Measurements from ENCODE around the gene MPZL2.

GRCh38 chr11:118240999-118241763 is 22.9 kb downstream of the MPZL2 start:
- TF ChIP-seq, protein P1, sequence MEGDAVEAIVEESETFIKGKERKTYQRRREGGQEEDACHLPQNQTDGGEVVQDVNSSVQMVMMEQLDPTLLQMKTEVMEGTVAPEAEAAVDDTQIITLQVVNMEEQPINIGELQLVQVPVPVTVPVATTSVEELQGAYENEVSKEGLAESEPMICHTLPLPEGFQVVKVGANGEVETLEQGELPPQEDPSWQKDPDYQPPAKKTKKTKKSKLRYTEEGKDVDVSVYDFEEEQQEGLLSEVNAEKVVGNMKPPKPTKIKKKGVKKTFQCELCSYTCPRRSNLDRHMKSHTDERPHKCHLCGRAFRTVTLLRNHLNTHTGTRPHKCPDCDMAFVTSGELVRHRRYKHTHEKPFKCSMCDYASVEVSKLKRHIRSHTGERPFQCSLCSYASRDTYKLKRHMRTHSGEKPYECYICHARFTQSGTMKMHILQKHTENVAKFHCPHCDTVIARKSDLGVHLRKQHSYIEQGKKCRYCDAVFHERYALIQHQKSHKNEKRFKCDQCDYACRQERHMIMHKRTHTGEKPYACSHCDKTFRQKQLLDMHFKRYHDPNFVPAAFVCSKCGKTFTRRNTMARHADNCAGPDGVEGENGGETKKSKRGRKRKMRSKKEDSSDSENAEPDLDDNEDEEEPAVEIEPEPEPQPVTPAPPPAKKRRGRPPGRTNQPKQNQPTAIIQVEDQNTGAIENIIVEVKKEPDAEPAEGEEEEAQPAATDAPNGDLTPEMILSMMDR (conservative IDR thresholded peaks at IDR 0.05; ENCODE audit: low read depth, low read length), result no peak
- no peak for TF ChIP-seq EZH2phosphoT487 (IDR thresholded peaks at IDR 0.05; ENCODE audit: borderline replicate concordance, low read length)
